OCI-M2 (cell line): Measurements from ENCODE around the gene MAPRE2.
"Not testable (repeated sequence)": the region's sequence is repeated elsewhere in the genome, so short reads cannot be mapped to it uniquely, and the experiment has no call there.

Experiments used
- DNase-seq: peaks from one replicate; lab custom pipeline; 2025; ENCODE audit not compliant: unreplicated experiment; lab: John Stamatoyannopoulos, UW

The MAPRE2 gene

DNA sequence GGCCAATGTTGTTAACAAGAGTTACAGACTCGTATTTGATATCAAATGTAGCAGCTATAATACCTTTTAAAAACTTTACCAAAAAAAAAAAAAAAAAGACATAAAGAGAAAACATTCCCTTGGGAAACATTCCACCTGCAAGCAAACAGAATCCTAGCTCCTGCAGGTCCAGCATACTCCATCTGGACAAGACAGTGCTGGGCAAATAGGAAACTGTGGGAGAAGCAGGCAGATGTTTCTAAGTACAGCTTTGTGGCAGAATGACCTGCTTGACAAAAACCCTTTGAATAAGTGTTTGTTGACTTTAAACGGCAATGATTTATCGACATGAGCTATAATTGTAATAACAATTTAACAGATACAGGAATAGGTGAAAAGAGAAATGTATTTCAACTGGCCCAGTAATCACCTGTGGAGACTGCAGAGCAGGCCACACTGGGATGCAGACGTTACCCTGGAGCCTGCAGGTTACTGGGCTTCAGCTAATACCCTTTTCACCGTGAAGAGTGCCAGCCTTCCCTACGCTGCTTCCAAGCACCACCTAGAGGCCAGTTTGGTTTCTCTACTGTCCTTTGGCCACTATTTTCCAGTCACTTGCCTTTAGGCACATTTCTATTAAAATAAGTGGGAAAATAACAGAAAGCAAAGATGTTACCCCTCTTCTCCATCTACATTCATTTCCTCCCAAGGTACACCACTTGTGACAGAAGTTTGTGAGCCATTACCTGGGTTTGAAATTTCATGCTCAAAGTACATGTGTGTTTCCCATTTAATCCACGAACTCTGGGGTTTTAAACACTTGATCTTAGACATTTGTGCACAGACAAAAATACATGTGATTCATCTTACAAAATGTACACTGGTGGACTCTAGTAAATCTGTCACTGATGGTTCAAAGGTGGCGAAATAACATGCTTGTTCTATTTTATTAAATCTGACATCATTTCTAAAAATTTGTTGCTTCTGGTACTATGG, 102.7 kb downstream of the MAPRE2 start:
- peak; percentile 5 for DNase-seq

DNA sequence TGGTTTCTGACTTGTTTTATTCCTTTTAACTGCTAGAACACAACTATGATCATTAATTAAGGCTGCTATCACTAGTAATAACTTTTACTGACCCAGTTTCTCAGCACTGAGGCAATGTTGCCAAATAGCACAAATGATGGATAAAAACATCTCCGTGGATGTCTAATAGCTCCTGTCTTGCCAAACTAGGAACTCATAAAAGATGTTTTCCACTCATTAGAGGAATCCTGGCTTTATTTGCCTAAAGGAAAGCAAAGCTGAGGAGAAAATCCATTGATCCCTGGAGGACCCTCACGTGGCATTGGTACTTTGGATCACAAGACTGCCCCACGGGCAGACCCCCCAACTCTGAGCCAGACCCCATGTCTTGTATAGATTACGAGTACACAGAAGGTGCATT, 103.5 kb downstream of the MAPRE2 start:
- DNase-seq, result no peak

DNA sequence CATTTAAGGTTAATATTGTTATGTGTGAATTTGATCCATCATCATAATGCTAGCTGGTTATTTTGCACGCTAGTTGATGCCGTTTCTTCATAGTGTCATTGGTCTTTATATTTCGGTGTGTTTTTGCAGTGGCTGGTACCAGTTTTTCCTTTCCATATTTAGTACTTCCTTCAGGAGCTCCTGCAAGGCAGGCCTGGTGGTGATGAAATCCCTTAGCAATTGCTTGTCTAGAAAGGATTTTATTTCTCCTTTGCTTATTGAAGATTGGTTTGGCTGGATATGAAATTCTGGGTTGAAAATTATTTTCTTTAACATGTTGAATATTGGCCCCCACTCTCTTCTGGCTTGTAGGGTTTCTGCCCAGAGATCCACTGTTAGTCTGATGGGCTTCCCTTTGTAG, 109.0 kb downstream of the MAPRE2 start:
- not testable (repeated sequence) for DNase-seq

DNA sequence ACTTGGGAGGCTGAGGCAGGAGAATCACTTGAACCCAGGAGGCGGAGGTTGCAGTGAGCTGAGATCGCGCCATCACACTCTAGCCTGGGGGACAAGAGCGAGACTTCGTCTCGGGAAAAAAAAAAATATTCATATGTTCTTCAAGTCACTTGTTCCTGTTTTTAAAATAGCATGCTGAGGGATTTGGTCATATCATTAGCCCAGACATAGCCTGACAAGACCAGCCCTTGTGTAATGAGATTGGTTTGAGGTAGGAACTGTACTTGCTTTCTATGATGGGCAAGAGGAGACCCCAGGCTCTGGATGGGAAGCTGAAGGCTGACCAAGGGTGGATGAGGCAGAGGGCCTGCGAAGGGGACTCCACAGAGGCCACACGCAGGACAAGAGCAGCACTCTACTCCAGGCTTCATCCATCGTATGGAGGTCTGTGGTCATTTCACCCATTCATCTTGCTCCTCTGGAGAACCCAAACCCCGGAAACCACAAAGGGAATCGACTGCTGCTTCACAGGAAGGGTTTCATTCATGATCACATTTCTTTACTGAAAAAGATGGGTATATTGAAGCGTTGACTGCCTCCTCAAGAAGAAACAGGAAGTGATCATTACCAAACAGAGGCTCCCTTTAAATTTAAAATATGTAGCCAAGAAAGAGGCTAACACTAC, 112.5 kb downstream of the MAPRE2 start:
- DNase-seq, result no peak

DNA sequence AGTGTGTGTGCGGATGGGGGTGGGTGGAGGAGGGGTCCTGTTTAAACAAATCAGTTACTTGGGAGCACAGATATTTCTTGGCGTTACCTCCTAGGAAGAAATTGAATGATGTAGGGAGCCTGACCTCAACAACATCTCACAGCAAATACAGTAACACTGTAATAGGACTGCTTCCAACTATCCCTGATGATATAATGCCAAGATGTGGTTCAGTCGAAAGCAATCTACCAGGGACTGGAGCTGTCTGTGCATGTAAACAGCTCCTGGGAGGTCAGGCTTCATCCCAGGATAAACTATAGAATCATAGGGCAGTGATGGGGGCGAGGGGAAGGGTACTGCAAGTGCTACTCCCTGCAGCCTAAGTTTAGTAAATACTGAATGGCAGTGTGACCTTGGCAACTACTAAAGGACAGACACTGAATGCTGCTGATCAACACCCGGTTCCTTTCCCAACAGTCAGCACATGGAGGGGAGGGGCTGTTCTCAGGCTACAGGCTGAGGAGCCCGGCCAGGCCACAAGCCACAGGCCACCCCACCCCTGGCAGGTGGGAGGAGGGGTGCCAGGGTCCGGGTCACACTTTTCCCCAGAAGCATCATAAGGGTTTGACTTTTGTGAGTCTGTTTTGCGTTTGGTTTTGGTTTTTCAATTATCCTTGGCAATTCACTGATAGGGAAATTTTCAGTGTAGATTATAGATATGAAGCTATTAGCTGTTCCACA, 114.3 kb downstream of the MAPRE2 start:
- no peak for DNase-seq

DNA sequence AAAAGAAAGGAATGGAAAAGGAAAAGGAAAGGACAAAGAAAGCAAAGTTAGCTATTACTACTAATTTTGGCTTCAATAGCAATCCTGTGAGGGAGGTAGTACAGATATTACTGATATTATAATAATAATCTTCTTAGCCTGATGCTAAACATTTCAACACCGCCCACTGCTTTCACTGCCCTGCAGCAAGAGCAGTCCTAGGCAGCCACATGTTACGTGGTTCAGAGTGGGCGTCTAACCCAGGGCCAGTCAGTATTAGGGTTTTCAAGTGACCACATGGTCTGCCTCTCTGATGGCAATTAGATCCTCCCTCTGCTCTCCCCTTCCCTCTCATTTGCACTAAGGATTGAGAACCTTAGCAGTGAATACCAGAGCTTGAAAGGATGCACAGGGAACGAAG, 116.0 kb downstream of the MAPRE2 start:
- DNase-seq, result no peak

DNA sequence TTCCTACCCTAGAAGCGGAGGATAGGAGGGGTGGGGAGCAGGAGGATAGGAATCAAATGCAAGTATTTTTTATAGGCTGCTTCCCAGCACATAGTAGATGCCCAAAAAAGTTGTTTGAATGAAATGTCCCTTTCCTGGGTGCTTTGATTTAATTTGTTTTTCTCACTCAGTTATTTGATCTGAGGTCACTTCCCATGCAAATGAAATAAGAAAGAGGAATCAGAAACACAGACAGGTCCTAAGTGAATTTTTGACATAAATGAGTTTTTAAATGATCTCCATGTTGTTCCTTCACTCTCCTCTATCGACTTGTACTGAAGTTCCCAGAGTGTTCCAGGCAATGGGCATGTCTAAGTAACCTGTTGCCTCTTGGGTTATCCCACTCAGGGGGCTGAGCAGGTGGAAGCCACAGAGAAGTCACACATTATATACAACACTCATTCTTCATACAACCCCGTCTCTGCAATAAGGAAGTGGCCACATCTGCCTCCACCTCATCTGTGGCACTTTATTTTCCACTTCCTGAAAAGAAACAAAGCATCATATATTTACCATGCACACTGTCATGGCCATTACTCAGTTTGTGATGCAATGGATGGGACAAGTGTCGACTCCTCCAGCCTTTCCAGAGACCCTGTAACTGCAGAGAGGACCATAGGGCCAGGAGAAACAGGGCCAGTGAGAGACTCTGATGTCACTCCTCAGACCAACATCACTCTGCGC, 117.7 kb downstream of the MAPRE2 start:
- DNase-seq, result no peak

DNA sequence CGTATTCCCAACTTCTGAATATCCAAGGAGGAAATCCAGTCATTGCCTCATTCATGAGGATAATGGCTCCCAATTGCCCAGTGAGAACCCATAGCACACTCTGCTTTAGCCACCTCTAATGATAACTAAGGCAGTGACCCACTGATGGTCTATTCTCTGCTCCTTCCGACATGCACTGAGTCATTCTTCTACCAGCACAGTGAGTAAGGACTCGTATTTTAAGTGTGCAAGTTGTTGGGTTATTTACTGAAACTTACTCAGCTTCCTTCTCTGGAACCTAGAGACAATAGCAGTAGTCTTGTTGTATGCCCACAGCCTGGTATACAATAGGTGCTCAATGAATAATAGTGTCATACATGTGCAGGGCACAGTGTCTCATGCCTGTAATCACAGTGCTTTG, 118.6 kb downstream of the MAPRE2 start:
- DNase-seq, result no peak

DNA sequence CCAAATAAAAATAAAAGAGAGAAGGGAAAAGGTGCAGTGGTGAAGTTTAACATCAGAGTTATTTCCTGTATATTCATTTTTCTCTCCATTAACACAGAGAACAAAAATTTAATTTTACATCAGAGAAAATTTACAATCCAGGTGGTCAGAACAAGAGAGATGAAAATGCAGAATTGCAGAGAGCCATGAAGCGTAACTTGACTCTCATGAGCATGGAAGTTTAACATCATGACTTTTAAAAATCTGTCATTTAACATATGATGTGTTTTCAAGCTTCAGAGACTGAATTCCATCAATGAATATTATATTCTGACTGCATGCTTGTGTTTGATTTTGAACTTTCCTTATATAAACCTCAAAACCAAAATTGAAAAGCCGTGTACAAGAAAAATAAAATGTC, 120.3 kb downstream of the MAPRE2 start:
- DNase-seq, result no peak

DNA sequence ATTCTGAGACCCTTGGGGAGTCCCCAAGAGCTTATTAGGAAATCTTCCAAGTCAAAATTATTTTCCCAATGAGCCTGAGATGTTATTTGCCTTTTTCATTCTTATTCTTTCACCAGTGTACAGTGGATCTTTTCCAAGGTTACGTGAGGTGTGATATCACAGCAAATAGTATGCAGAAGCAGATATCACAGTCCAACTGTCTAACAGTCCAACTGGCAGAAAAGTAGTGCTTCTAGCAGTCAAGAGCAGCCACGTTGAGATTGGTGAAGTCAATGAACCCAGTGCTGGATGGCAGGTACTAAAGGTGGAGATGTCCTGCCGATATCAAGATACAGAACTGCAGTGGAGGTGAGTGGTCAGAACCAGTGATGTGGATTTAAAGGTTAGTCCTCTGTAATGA, 120.7 kb downstream of the MAPRE2 start:
- DNase-seq, result no peak

DNA sequence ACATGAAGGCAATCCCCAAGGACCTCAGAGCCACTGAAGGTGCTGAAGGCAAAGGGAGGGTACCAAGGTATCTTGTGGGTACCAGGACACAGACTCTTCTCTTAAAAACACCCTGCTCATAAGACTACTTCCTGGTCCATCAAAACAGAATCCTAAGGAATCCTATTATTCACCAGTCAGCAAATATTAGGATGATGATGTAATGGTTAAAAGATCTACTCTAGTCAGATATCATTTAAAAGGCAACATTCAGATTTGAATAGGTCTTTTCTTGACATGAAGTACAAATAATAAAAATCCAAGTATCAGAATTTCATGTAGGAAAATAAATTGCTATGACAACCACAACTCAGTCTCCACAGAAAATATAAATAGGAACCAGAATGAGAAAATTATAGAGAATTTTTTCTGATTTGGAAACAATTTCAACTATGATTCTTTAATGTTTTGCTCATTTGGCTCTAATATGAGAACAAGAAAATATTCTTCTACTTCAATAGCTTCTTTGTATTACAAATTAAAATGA, 121.9 kb downstream of the MAPRE2 start:
- DNase-seq, result no peak

DNA sequence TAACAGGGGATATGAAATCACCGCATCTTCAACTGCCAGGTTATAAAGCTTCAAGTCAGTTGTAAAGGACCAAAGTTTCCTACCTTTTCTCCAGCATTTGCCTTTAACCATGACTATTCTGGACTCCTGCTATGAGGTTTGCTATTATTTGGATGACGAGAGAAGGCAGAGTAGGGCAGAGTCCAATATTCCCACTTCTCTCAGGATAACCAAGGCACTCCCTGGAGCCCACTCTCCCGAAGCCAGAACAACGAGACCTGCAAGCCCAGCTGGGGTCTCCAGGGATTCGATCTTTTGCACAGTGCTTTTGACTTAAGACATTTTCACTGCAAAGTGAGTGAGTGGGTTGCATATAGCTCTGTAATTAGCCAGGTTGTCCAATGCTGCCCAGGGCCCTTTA, 122.5 kb downstream of the MAPRE2 start:
- DNase-seq, result no peak

DNA sequence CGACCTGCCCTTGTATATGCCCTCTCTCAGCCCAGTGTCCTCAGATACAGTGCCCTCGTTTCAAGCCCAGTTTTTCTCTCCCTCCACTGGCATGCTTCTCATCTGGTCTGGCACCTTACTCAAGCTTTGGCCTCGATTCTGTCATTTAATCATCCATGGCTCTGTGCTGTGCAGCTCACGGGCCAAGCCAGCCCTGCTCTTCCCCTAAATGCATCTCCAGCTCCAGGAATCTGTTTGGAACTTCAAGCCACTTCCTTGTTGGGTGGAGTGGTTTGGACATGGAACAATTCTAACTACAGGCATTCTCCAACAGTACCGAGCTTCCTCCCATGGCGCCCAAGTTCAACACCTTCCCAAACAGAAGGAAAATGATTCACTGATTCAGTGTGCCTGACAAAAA, 122.9 kb downstream of the MAPRE2 start:
- DNase-seq, result no peak

DNA sequence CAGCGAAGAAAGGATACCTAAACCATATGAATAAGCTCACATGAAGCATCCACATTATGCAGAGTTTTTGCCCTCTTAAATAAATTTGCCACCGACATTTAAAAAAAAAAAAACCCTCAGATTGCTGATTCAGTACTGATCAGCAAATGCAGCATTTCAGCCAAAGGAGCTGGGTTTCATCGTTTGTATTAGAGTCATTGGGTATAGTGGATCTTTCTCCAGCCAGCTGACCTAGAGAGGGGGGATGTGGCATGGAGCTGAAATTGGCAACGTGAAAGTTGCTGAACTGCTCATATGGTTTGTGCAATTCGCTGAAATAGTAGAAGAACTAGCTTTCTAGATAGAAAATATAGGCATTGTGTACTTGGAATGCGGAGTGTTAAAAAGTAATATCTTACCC, 126.1 kb downstream of the MAPRE2 start:
- DNase-seq, result no peak

DNA sequence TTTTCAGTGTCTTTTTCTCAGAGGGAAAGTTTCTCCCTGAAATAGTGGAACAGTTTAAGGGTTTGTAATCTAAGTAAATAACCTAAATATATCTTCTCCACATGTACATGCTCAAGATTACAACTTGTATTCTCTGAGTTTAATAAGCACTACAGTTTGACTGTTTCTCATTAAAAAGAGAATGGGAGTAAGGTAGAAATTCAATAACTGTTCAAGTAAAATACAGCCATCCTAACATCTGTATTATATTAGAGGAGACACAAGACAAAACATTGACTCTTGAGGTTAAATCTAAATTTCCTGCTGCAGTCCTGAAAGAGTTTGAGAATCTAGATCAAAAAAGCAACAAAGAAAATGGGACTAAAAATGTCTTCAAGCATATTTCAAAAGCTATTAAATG, 126.6 kb downstream of the MAPRE2 start:
- DNase-seq, result no peak

DNA sequence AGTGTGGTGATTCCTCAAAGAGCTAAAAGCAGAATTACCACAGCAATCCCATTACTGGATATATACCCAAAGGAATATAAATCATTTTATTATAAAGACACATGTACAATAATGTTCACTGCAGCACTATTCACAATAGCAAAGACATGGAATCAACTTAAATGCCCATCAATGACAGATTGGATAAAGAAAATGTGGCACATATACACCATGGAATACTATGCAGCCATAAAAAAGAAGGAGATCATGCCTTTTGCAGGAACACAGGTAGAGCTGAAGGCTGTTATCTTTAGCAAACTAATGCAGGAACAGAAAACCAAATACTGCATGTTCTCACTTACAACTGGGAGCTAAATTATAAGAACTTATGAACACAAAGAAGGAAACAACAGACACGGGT, 129.1 kb downstream of the MAPRE2 start:
- DNase-seq, result not testable (repeated sequence)

DNA sequence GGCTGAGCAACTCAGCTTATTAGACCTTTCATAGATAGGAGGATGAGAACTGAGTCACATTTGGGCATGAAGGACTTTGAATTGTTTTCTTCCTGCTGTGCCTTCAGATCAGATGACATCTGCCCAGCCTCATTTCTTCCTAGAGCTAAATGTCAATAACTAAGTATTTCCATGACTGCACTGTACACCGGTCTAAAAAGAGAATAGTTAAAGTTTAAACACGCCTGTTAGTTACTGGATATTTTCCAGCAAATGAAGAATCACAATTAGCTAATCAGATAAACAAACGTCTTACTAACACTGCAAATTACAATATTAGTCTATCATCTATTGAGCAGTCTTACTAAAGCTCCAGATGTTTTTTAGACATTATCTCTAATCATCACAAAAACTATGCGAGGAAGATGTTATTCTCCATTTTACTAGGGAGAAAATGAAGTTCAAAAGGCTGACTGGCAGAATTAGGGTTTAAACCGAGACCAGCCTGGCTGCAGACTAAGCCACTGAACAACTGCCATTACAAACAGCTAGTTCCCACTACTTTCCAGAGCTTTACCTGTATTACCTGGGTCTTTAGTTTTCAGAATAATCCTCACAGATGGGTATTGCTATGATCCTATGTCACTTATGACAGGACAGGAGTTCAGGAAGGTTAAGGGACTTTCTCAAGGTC, 130.2 kb downstream of the MAPRE2 start:
- DNase-seq, result no peak

DNA sequence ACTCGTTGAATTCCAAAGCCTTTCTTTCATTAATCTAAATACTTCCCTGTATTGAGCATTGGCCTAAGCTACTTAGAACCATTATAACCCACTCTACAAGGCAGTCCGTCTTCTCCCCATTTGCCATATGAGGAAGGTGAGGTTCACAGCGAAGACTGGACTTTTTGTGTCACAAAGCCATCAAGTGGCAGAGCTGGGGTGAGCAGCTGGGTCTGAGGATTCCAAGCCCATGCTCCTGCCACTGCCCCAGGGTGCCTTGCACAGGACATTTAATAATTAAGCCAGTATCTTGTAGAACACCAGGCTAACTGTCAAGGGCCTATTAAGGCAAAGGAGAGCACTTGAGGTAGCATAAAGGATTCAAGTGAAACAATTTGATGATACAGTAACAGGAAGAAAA, 130.8 kb downstream of the MAPRE2 start:
- no peak for DNase-seq

DNA sequence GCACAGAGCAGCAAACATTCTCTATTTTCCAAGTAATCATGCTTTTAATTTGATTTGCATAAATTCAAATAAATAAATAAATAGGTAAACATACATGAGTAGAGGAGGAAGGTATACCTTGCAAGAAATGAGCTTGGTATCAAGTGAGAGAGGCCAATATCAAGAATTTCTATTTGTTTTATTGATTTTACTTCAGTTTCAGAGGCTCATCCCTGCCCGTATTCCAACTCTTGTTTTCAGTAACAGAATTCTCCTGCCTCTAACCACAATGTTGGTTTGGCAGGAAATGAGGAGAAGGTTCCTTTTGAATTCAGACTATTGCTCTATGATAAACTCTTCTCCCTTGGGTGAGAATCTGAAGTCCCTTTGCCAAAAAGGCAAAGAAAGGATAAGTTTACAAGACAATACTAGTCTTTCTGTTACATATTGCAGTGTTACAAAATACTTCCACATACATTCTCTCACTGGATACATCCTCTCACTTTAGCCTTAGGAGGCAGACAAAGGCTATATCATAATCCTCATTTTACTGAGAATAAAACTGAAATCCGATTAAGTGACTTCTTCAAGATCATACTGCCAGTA, 131.3 kb downstream of the MAPRE2 start:
- DNase-seq, result no peak
